T-helper 1 cell treated with Interleukin-12 subunit alpha and Interleukin-12 subunit beta and Interleukin-4 antibody, amounts not matched to agents 30 ng/mL and 1 ng/mL, for 36 hours (primary cell): ENCODE results near the gene FLCN. TPM values are rescaled to one million over a fixed set of nuclear protein-coding genes. Genes with fewer than 3 reads are reported as not detected.

ENCODE experiments used
- intact Hi-C: fragments of 100-400 bp; cut with micrococcal nuclease; formaldehyde crosslinking; loops from one replicate; pipeline ENCODE4 v1.15.1; 2024
- total RNA-seq: library from RNA; stranded (reverse); gene quantifications from 2 replicates; pipeline ENCODE4 v1.2.3, GENCODE V29; 2022

FLCN gene
- total RNA-seq, 1 donor from 2014 or later: 77.2 TPM

DNA sequence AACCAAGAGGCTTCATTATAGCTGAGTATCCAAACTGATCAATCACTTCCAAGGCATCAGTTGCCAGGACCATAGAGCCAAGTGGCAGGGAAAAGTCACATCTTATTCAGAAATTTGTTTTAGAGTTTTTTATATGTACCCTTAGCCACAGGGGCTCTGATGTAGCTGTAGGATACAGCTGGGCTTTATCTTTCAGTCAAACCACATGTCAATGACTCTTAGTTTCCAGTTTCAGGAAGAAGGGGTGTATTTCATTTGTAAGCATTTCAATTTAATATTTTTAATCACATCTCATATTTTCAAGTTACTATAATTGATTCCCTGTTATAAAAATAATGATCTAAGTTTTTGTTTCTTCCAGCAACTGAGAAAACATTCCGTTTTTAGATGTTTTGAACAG lies 2.9 kb upstream of the FLCN start:
- intact Hi-C loops: loop anchor here (5.0 kb wide), 1 partner anchor 123 kb away; no protein-coding TSS in a partner anchor

DNA sequence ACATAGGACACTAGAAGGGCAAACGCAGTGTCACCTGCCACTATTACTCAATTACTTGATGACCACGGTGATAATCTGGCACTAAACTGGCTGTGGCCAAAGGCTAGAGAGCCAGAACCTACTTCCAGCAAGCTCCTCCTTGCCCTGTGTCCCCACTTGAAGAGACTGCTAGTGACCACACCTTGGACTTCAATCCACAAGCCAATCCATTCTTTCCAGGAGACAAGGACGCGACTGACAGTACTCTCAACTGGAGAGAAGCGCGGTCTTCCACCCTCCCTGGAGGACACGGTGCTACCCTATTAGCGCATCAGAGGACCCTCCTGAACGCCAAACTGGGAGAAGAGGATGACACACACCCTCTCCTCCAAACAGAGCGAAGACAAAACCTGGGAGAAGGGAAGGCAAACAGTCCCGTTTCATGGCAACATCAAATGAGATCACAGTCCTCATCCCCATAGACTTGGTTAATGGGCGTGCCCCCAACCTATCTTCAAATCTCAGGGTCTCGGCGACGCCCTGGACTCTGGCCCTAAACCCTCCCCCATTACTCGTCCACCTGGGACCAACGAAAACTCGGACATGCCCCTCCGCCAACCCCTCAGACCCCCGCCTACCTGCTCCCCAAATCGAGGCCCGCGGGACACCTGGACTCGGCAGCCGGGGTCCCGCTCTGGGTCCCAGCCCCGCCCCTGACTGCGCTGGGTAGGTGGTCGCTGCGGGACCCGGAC lies 508 bp downstream of the FLCN start:
- intact Hi-C loops: loop anchor here (1.0 to 5.0 kb wide), 10 partner anchors 30 to 234 kb away; partner anchors contain the start of genes COPS3, MPRIP and PLD6

DNA sequence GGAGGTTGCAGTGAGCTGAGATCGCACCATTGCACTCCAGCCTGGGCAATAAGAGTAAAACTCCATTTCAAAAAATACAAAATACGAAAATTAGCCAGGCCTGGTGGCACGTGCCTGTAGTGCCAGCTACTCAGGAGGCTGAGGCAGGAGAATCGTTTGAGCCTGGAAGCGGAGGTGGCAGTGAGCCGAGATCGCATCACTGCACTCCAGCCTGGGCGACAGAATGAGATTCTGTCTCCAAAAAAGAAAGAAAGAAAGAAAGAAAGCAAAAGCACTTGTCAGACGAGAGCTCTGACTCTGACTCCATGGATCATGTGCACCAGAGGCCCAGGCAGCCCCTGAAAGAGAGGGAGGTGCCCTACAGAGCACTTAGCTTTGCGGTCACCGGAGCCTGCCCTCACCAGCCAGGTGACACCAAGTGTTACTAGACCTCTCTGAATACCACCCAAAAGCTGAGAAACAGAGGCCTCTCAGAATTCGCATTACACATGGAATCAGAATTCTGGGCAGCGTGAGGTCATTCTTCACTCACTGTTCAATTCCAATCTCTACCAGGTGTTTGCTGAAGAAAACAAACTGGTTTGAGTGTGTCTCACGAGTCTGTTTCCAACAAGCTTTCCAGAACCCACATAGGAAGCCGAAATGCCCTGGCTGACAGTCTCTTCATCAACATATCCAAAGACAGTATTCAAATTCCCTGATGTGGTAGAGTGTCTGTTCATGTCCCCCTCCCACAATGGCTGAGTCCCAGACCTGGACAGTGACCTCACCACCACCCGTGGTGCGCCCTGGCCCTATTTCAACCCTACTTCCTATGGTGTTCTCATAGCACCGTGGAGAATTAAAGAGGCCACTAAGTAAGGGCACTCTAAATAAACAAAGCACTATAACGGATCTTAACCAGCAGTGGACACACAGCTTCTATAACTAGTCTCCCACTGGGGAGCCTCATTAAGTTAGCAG lies 1.5 kb downstream of the FLCN start:
- intact Hi-C loops: loop anchor here (2.0 to 5.0 kb wide), 5 partner anchors 77 to 233 kb away; no protein-coding TSS in a partner anchor

DNA sequence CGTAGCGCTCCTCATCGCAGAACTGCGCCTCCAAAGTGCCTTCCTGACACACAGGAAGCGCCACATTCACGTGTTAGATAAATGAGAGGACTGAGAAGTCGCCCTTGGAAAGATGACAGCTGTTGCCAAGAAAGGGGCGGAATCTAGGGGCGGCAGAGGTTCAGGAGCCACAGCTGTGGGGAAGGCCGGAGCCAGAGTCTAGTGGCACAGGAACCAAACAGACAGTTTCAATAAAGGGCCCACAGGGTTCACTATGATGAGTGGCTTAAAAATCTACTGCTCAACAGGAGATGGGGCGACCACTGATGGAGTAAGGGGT lies 4.7 kb downstream of the FLCN start:
- intact Hi-C loops: no loop called here

DNA sequence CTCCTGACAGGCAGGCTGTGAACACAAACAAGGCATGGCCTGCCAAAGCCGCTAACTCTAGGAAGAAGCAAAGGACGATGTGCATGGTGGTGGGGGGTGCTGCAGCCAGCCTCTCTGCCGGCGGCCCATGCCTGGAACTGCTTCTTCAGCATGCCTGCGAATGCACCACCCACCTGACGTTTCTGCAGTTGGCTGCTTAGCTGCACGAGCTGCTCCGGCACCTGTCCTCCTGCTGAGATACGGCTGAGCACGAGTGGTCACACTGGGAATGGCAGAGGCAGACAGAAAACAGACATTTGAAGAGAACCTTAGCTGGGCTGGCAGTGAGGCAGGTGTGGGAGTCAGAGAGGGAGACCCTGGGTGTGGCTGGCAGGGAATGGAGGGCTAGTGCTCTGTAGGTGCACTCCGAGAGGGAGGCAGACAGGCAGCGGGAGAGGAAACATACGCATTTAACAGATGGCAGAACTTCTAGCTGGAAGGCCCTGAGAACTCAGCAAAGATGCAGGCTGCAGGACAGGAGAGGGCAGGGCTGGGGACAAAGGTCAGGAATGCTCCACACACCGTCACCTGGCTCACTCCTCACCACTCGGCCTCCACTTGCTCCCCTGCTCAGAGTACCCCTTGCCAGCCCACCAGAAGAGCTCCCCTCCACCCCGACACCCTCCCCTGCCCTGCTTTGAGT lies 5.2 kb downstream of the FLCN start:
- intact Hi-C loops: no loop called here

DNA sequence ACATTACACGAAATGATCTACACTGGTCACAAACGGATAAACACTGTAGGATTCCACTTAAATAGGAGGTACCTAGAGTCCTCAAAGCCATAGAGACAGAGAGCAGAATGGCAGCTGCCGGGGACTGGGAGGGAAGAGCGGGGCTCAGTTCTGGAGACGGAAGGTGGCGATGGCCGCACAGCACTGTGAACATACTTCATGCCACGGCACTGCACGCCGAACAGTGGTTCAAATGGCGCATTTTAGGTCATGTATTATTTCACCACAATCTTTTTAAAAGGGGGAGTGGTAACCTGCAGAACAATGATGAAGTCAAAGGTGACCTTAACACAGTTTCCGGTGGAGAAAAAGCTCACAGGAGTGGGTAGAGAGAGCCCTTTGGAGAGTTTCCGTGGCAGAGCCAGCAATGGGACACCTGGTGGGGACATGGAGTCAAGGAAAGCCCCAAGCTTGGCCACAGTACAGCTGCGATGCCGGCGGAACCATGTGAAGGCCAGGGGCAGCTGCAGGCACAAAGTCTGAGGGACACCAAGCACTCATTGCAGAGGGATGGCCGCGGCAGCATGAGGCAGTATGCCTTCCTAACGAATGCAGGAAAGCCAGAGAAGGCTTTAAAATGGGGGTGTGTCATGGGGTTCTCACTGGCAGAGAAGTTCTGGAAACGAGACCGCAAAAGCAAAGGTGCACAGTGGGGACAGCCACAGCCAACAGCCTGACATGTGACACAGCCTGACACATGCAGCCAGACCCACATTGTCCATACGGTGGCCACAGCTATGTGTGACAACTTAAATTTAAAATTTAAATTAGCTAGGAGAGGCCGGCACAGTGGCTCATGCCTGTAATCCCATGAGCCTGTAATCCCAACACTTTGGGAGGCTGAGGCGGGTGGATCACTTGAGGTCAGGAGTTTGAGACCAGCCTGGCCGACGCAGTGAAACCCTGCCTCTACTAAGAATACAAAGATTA lies 7.3 kb downstream of the FLCN start:
- intact Hi-C loops: no loop called here

DNA sequence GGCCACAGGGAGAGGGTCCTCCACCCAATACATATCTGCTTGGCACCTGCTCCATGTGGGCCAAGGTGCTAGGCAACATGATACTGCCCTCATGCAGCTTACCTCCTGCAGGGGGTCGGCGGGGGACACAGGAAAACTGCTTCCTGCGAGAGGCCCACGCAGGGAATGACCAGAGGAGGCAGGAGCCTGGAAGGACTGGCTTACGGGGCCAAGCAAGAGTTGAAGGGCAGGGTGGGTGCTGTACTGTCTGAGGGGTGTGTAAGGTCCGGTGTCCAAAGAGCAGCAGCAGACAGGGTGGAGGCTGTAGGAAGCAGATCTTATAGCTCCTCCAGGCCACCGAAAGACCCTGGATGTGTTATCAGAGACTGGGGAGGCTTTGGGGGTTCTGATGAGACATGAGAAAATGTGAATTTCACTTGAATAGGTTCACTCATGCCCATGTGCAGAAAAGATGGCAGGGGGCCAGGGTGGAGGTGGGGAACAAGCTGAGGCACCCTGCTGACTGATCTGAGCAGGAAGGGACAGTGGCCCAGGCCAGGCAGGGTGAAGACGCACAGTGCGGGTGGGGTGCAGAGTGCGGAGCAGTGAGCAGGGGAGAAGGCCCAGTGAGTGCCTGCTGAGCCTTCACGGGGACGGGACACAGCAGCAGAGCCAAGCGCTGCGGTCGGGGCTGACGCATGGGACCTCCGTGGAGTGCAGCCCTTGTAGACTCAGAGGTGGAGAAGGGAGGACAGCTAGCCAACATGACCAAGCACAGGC lies 8.3 kb downstream of the FLCN start:
- intact Hi-C loops: no loop called here

DNA sequence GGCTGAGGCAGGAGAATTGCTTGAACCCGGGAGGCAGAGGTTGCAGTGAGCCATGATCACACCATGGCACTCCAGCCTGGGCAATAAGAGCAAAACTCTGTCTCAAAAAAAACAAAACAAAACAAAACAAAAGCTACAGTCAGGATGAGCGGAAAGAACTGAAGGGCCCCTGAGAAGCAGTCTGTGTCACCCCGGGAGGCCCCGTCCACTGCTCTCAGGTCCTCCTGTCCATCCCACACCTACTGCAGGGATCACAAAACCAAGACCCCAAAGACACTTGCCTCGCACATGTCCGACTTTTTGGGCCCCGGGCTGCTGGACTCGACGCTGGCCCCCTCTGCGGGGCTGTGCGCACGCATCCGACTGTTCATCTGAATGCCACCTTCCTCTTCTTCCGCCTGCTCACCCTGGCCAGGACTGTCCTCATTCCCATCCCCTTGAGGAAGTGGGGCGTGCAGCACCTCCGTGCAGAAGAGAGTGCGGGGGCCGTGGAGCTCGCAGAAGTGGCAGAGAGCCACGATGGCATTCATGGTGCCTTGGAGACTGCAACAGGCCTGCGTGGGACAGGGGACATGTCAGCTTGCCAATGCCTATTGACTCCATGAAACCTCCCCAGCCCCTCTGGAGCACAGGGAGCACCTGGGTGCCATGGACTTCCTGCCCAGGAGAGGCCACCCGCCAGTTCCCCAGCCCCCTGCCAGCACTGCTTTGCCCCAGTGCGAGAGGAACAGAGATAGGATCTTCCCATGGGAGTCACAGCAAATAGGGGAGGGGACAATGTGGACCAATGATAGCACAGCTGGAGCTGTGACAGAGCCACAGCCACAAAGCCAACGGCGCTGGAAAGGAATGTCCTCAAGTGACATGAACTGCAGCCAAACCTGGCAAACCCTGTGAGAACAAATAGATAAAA lies 9.1 kb downstream of the FLCN start:
- intact Hi-C loops: no loop called here

DNA sequence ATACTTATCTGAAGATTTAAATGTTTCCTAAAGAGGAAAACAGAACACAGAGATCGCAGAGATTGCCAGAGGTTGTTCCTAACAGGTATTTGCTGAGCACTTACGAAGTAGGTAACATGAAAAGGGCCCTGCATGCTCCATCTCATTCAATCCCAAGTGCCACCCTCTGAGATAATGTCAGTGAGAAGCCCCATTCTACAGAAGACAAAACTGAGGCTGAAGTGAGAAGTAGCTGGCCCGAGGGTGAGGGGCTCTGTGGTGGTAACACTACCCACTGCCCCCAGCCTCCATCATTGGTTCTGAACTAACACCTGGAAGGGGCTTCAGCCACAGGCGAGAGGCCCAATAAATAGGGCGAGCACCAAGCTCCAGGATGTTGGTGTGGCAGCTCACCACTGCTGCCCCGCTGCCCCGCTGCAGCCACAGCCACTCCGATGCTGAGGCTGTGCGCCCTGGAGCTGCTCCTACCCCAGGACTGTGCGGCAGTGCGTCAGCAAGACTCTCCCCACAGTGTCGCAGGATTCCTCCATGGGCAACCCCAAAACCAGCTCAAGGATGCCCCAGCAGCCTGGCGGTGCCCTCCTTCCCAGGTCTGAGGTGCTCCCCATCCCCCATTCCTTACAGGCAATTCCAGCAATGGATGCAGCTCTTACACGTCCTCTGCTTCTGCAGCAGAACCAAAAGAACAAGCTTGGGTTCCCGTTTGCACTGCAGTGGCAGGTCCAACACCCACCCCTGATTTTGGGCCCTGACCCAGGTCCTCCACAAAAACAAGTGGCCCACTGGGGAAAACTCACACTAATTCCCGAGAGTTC lies 10.3 kb downstream of the FLCN start:
- intact Hi-C loops: no loop called here

DNA sequence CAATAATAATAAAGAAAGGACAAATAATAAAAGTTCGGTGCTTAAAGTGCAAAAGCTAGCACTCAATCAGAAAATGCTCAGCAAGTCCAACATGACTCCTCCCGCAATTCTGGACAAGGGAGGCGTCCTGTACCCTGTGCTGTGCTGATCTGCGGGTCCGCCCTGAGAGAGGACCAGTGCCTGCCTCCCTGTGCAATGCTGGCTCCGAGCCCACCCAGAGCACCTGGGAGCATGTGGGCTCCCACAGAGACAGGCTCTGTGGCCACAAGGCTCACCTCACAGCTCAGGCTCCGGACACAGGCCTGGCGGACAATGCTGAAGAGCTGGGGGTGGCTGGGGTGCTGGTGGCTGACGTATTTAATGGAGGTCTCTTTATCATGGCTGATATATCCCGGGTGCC lies 11.1 kb downstream of the FLCN start:
- intact Hi-C loops: no loop called here

DNA sequence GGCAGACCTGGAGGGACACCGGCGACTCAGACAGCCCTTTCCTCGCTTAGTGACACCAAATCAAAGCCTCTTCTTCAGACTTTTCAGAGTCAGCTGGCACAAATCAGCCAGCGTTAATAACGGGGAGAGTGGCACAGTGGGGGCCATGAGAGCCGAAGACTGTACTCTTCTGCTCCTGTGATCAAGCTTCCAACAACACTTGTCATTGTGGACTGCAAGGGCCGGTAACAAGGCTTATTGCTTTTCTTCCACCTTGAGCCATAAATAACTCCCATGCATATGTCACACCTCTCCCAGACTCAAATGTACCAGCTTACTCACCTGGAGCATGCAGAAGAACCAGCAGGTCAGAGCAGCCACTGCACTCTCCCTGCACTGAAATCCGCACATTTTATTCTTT lies 12.8 kb downstream of the FLCN start:
- intact Hi-C loops: no loop called here

DNA sequence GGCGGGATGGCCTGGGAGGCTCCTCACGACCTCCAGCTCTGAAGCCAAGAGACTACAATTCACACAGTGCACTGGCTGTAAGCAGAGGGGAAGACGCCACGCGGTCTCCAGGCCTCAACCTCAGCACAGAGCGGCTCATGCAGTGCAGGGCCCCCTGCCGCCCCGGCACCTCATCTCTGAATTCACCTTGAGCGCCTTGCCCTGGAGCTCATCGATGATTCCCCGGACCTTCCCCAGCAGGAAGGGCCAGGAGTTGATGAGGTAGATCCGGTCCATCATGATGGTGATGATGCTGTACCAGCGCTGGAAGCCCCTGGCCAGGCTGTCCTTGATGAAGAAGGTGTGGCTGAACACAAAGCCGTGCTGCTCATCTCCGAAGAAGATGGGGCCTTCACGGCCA lies 13.2 kb downstream of the FLCN start:
- intact Hi-C loops: no loop called here

DNA sequence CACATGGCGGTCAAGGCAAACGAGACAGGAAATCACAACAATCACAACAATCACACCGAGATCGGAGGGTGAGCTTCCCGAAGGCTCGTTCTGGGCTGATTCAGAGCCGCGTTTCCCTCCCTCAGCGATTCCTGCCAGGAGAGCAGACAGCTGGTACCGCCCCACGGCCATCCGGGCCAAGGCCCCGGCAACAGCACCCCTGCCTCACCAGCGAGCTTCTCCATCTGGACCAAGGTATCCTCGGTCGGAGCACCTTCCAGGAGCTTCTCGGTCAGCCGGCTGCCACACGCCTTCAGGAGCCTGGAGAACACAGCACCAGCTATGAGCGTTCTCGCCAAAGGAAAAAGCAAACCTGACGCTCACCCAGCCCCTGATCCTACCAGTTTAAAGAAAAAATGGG lies 15.6 kb downstream of the FLCN start:
- intact Hi-C loops: no loop called here

DNA sequence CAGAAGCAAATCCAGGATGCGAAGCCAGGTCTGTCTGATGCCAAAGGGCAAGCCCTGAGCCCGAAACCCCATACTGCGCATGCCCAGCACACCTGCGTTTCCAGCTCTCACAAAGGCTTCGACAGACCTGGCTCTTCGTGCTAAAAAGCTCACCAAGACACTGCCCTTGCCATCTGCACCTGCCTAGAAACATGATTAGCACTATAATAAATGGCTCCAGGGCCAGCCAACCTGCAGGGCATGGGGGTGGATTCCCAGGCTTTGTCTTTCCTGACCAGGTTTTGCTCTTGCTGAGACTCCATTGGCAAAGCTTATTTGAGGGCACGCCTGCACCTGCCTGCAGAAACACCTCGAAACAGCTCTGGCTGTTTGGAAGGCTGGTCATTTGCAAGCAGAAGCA lies 16.4 kb downstream of the FLCN start:
- intact Hi-C loops: no loop called here

DNA sequence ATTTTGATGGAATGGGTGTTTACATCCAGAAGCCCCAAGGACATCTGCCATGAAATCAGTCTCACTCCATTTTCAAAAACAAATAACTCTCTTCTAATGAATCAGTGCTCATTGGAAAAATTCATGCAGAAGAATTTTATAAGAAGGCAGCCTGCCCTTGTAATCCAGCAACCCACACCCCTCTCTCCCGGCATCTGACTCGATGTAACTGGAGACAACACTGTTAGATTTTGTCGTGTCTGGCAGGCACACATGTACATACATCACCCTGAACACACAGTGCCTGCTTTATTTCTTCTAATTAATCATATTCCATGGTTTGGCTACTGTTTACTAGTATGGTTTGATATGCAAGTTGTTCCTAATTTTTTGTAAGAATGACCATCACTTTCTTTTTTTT lies 19.0 kb downstream of the FLCN start:
- intact Hi-C loops: no loop called here

DNA sequence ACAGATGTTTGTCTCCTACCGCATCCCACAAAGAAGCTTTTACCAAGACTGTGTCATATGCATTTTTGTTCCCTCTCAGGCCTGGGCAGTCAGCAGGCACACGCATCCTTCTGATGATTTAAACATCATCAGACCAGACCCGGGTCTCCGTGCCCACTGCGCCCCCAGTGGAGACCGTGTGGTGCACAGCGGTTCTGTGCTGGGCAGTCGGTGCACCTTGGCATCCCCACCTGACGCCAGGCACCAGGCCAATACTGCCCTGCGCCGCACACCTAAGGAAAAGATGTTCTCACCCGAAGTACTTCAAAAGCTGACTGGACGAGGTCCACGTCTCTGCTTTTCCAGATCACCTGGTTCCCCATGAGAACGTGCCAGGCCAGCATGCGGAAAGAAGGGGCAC lies 20.2 kb downstream of the FLCN start:
- intact Hi-C loops: no loop called here

DNA sequence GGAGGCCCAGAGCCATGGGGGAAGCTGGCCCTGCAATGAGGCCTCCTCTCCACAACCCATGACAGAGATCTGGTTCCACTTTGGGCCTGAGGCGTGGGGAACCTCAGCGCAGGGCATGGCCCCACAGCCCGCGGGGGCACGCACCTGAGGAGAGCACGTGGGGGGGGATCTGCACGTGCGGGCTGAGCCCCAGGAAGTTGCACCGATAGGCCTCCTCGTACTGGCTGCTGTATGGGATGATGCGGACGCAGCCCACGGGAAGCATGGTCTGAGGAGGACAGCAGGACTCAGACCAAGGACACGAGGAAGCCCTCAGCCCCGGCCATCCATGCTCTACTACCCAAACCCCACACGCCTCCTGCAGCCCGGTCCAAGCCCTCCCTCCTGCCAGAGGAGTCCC lies 20.7 kb downstream of the FLCN start:
- intact Hi-C loops: no loop called here

DNA sequence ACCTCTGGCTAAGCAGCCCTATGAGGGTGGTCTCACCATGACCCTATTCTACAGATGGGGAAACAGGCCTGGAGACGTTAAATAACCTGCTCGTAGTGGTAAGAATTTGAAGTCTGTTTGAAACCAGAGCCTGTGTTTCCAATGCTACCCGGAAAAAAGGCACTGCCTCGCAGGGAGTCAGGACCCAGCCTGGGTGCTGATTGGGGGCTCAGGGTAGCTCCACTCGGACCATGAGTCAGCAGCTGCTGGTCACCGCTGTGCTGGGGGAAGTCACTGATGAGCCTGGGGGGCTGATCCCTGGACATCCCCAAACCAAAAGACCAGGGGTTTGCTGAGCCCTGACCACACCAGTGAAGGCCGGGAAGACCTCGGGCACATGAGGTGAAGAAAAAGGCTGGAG lies 21.4 kb downstream of the FLCN start:
- intact Hi-C loops: no loop called here
